GM19035 (cell line): ENCODE data around the gene TNRC18.
"Not testable (repeated sequence)": the region's sequence is repeated elsewhere in the genome, so short reads cannot be mapped to it uniquely, and the experiment has no call there.

Experiments
- ATAC-seq: cut with Tn5 transposase; IDR thresholded peaks from one replicate; pipeline ENCODE4 v1.9.1; 2021; ENCODE audit not compliant: unreplicated experiment

TNRC18 gene

DNA sequence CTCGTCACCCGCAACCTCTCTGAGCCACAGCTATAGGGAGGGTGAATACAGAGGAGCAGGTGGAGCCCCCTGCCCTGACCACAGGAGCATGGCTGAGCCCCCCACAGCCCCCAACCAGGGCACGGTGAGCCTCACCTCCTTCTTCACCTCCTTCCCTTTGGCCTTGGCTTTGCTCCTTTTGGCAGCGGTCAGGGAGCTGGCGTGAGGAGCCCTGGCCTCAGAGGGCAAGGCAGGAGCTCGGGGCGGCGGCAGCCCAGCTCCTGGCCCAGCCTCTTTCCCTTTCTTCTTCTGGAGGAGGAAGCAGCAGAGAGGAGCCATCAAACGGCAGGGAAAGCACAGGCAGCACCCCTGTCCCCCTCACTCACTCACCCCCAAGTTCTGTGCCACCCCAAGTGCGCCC is 98.7 kb downstream of the TNRC18 start:
- no peak for ATAC-seq

DNA sequence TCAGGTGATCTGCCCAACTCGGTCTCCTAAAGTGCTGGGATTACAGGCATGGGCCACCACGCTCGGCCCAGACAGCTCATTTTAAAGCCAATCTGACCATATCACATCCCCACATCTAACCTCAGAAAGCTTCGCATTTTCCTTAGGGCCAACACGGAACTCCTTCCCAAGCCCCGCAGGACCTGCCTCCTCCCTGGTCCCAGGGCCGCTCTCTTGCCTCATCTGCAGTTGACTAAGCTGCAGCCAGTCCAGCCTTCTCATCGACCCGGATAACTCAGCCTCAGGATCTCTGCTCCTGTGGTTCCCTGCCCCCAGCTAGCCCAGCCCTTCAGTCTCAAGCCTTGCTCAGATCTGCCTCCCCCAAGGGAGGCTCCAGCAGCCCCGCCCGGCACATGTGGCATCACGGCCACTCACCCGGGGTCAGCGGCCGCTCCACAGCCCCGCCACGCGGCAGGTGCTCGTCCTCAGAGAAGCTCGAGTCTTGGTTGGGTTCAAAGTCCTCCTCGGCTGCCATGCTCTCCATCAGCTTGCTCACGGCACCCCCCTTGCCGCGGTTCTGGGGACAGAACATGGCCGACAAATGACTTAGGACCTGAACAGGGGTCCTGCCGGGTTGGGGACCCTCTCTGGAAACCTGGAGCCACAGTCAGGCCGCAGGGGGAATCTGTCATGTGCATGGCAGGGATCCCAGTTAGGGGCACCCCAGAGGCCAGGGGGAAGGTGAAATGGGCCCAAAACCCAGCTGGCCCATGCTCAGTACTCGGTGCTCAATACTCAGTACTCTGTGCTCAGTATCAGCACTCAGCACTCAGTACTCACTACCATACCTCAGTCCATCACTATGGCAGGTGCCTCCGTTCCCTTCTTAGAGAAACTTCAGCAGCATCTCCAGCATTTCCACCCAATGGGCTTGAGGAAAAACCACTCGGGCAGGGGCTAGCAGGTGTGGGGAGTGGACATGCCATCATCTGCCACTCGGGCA is 99.5 kb downstream of the TNRC18 start:
- not testable (repeated sequence) for ATAC-seq

DNA sequence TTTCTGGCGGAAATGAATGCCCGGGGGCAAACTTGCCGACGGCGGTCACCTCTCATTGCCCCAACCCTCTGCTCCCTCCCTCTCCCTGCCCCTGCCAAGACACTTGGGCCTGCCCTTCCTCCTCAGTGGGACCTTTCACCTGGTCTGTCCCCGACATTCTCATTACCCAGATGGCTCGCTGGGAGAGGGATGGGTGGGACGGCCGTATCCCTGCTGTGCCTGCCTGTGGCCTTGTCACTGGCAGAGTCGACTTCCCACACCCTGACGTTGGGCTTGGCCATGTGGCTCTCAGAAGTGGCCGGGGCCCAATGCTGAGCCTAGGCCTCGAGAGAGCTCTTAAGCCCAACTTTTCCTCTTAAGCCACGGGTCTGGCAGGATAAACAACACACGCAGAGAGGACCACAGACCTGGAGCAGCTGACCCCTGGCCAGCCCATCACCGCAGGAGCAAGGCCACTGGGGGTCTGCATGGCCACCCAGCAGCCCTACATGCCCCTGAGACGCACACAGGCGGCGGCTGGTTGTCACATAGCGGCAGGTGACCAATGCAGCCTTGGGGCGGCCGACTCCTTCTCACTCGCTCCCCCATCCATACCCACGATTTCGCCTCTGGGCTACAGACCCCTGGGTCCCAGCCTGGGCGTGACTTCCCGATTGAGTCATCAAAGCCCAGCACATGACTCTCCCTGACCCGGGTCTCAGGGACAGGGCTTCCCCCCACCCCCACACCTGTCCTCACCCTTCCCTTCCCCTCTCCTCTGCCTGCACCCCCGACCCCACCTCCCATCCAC is 100.8 kb downstream of the TNRC18 start:
- no peak for ATAC-seq

DNA sequence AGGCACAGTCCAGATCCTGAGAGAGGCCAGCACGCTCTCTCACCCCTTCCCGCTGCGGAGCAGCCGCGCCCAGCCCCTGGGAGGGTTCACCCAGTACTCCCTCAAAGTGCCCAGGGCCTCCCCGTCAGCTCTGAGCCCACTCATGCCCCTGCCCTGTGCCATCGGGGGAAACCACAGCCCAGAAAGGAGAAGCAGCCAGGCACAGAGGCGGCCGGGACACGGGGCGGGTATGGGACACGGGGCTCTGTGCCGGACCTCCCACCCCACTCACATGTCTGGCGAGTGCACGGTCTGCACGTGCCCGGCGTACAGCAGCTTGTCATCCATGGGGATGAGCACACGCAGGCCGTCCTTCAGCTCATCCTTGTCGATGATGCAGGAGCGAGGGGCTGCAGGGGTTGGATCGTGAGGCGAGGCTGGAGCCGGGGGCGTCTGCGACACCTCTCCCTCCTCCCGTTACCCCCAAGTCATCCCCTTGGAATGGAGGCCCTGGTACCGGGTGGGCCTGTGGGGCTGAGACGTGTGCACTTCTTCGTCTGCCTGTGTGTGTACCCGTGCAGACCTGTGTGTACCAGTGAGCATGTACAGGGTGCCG is 102.7 kb downstream of the TNRC18 start:
- ATAC-seq, result no peak

DNA sequence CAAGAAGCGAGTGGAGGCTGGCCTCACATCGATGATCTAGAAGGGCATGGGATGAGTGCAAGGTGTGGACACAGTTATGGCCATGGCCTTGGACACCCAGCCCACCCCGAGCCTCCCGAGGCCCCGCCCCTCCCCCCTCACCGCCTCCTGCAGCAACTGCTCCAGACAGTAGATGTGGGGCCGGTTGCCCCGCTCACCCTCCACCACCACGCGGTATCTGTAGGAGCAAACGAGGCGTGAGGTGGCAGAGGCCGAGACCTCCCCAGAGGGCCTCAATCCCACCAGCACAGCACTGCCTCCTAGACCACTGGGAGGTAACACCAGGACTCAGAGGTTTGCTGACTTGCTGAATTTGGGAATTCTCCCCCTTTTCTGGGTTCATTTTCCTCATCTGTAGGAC is 103.2 kb downstream of the TNRC18 start:
- no peak for ATAC-seq

DNA sequence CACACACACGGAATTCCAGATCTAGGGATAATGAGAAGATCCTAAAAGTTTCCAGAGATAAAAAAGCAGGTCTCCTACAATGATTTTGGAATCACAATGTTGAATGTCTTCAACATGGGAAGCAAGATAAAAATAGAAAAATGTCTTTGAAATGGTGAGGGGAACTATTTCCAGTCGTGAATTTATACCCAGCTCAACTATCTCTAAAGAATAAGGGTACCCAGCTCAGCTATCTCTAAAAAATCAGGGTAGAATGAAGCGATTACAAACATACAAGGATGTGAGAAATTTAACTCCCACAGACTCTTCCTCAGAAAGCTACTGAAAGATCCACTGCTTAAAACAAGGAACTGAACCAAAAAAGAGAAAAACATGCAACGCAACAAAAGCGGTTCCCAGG is 105.0 kb downstream of the TNRC18 start:
- not testable (repeated sequence) for ATAC-seq

DNA sequence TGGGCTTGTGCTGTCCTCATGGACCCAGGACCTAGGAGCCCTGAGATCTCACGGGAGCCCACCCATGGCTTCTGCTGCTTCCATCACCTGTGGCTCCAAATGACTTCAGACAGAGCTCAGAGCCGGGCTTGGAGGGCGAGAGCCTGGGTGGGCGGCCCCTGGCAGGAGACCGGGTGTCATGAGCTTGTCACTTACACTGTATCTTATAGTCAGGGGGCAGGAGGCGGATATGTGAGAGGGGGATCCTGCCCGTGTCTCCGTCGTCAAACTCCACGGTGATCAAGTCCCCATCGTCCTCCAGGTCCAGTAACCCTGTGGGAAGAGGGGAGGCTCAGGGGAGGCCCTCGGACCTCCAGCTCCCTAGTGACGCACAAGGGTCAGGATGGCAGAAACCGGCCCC is 107.9 kb downstream of the TNRC18 start:
- ATAC-seq, result no peak

DNA sequence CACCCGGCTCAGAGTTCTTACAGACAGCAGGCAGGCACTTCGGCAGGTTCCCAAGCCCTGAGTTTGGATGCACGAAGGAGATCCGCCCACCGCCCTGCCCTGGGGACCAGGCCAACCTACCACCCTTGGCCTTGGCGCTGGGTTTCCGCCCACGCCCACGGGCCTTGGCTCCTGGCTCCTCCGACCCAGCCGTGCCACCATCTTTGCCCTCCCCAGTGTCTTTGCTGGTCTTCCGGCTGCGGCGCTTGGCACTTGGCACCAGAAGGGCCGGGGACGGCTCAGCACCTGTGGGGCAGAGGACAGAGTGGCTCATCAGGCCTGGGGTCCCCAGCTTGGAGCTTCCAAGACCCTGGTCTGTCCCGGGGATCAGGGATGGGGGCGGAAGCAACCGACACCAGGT is 108.8 kb downstream of the TNRC18 start:
- no peak for ATAC-seq

DNA sequence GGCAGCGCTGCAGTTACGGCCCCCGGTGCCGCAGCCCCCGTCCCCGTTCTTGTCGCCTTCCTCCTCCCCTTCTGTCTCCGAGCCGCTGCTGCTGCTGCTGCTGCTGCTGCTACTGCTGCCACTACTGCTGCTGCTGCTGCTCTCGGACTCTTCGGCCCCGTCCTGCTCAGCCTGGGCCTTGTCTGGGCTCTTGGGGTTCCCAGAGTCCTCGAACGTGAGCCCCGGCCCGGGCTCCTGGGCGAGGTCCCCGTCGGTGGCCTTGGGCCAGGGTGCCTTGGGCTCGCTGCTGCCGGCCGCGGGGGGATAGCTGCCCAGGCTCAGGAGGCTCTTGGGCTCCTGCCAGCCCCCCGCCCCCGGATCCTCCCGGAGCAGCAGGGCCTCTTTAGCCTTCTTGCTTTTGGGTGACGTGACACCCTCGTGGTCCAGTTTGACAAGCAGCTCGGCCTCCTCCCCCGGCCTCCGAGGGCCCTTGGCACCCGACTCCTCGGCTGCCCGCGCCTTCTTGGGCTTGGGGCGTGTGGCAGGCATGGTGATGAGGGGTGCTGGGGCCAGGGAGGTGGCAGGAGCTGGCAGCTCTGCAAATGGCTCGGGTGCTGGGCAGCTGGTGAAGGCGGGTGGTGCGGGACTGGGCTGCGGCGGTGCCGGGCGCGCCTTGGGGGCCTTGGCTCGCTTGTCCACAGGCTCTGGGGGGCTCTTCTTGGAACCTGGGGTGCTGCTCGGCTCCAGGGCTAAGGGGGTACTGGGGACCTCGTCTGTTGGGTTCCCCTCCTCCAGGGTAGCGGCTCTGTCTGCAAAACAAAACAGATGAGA is 110.4 kb downstream of the TNRC18 start:
- ATAC-seq, result not testable (repeated sequence)

DNA sequence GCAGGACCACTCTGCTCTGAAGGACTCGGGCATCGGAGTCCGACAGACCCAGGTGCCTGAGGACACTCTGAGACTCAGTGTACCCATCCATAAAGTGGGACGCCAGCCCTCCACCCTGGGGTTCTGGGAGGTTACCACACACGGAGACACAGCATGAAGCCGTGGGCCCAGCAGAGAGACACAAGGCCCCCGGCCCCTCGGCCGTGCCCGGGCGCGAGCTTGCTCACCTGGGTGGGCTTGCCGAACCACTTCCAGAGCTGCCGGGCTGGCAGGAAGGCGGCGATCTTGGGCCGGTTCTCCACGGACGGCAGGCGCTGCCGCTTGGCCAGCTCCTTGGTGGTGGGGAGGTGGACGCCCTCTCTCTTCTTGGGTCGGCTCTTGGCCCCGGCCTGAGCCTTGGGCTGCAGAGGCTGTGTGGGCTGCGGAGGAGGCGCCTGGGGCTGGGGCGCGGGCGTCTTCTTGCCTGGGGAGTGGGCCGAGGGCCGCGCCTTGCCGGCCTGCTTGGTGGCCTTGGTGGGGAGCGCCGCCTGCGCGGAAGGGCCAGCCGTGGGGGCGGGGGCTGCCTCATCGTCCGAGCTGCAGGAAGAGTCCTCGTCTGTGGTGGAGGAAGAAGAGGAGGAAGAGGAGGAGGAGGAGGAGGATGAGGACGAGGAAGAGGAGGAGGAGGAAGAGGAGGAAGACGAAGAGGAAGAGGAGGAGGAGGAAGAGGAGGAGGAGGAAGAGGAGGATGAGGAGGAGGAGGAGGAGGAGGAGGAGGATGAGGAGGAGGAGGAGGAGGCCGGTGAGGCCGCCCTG is 111.2 kb downstream of the TNRC18 start:
- ATAC-seq, result not testable (repeated sequence)

DNA sequence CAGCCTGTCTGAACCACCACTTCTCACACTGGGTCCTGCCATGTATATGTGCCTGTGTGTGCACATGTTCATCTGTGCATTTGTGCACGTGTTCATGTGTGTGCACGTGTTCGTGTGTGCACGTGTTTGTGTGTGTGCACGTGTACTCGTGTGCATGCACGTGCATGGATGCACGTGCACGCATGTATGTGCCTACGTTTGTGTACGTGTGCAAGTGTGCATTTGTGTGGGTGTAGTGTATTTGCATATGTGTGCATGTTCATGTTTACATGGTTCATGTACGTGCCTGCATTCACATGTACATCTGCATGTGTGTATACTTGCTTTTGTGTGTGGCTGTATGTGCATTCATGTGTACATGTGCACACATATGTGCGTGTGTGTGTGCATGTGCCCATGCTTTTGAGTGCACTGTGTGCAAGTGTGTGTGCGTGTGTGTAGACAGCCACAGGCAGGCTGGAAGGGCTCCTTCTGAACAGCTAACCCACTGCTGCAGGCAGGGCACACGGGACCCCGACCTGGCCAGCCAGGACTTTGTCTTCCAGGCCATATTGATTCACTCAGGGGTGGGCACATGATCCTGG is 112.7 kb downstream of the TNRC18 start:
- no peak for ATAC-seq

DNA sequence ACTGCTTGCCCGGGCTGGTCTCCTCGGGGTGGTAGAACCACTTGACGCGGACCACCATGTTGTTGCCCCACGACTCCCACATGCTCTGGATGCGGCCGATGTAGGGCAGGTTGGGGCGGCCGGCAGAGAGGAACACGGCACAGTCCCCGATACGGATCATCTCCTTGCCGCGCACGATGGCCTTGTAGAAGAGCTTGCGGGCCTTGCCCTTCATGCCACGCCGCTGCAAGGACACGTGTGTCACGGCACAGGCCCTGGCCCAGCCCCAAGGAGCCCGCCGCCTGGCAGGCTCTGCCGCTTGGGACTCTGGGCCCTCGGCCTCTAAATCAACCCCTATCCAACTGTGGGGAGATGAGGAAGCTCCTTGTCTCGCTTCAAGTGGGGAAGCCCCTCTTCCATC is 114.5 kb downstream of the TNRC18 start:
- no peak for ATAC-seq

DNA sequence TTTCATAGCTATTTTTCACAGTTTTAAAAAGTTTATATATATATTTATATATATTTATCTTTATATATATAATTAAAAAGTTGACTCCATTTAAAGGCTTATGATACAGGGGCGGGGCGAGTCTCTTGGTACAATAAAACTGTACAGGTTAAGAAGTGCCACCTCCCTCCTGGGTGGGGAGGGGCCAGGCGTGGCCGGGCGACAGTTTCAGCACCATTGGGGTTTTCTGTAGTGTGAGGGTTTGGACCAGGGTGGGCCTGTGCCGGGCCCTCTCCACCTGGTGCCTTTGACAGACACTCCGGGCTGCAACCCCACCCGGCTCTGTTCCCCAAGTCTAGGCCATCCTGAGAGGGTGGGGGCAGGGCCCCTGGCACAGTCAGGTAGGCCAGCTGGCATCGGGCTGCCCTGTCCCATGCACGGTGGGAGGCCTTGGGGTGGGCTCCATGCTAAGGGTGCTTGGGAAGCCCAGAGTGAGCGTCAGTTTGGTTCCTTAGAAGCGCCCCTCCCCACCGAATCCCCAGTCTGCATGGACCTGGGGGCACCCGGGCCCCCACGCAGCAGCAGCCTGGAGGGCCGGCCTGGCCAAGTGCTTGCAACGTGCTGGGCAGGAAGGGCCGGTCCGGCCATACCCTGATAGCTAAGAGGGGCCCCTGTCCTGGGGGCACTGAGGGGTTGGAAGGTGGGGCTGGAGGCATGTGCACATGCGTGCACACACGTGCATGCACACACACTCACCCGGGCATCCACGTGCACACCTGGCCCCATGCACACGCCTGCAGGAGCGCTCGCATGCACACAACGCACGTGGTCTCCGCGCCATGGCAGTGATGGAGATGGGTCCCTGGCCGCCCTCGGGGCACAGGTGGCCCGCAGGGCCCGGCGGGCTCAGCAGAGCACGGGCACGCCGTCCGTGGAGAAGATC is 116.2 kb downstream of the TNRC18 start:
- not testable (repeated sequence) for ATAC-seq

DNA sequence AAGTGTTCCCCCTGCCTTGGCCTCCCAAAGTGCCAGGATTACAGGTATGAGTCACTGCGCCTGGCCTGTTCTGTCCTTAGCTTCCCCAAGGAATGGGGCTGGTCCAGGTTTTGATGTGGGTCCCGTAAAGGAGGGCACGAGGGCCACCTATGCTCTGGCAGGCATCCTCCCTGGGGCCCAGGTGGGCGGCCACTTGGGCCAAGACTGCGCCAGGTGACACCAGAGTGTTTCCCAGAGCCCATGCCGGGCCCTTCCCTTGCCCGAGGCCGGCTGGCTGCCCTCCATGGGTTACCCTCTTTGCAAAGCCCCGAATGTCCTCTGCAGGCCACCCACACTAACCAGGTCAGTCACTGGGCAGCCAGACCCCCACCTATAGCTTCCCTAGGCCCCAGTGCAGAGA is 118.6 kb downstream of the TNRC18 start:
- not testable (repeated sequence) for ATAC-seq

DNA sequence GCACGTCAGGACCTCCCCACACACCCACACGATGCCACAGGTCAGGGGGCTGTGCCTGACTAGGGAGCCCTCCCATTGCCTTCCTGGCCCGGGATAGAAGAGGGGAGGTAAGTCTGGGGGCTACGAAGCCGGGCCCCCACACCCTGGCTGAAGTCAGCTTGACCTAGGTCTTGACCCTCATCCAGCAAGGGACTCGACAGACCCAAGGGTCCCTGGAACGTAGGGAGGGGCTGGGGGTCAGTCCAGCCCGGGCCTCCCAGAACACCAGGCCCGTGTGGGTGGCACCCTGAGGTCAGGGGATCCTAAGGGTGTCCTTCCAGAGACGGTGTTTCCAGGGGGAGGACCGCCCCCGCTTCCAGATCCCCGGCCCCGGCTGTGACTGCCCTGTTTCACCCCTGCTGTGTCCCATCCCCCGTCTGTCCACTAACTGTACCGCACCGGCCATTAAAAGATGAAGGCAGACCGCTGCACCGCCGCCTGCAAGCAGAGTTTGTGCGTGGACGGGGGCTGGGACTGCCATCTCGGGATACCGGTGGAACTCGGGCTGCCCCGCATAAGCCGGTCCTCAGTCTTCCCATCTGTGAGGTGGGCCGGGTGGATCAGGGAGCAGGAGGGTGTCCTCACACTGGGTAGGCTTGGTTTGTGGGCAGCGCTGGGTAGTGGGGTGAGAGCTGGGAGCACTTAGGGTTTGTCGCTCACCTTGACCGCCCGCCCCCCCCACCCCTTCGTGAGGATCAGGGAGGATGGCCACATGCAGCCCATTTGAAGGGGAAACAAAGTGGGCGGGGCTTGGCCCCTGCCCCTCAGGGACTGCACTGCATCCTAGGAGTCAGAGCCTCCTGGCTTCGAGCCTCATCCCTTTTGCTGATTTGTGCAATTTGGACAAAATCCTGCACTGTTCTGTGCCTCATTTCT is 119.8 kb downstream of the TNRC18 start:
- ATAC-seq, result no peak

DNA sequence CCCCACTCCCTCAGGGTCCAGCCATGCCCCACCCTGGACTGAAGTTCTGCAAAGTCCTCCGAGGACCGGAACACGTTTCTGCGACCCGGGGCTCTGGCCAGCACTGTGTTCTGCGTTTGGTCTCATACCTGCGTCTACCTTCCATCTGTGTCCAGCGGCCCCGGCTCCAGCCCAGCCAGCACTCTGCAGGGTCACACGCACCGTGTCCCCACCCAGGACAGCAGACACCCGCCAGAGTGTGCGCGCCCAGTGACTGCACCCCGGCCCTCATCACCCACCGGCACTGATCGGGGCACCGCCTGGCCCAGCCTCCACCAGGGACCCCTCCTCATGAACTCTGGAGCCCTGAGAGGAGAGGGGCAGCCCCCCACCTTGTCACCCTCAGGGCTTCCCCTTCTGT is 120.6 kb downstream of the TNRC18 start:
- ATAC-seq, result no peak

DNA sequence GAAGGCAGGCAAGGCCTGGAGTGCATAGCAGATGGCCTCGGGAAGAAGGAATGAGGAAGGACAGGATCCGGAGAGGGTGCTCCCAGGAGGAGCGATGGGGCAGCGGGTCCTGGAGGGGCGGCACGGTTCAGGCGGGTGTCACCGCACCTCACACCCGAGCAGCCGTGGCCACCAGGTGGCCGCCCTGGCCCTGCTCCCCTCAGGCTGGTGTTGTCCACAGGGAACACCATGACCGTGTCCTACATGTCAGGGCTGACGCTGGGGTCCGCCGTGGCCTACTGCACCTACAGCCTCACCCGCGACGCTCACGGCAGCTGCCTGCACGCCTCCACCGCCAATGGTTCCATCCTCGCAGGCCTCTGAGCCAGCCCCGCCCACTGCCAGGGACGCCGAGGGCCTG is 121.1 kb downstream of the TNRC18 start:
- no peak for ATAC-seq
